Measurements from ENCODE around the gene SLC41A2.

Gene SLC41A2, protein sequence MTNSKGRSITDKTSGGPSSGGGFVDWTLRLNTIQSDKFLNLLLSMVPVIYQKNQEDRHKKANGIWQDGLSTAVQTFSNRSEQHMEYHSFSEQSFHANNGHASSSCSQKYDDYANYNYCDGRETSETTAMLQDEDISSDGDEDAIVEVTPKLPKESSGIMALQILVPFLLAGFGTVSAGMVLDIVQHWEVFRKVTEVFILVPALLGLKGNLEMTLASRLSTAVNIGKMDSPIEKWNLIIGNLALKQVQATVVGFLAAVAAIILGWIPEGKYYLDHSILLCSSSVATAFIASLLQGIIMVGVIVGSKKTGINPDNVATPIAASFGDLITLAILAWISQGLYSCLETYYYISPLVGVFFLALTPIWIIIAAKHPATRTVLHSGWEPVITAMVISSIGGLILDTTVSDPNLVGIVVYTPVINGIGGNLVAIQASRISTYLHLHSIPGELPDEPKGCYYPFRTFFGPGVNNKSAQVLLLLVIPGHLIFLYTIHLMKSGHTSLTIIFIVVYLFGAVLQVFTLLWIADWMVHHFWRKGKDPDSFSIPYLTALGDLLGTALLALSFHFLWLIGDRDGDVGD

DNA sequence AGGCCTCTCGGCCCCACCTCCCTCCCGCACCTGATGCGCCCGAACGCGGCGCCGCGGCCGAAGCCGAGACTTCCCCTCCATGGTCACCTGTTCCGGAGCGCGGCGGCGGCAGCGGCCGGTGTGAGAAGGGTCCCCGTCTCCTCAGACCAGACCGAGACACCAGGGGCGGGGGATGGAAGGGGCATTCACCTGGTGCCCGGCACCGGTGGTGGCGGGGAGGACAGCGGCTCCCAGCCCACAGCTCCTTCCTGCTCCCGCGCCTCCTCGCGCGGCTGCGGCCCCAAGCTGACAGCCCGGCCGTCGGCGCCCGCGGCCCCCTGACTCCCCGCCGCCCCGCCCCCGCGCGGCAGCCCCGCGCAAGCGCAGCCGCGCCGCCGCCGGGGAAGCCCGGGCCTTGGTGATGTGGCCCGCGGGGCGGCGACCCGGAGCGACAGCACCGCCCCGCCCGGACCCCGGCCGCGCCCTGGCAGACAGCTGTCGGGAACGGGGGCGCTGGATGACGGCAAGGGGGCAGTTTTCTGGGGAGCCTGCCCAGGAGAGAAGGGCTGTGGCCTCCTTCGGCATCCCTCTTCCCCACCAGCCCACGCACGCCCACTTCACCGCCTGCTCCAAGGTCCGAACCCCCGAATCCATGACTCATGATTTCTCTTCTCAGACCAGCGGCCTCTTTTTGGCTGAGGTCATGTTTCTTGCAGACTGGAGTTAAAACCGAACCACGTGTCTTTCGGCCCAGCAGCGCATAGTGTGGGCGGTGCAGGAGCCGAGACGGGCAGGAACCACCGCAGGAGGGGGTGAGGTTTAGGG, at the start of gene SLC41A2:
TSS of gene SLC41A2 (minus strand) at position 290 of the 804 bp plus-strand sequence. CDS start 29,763 bp downstream, outside the sequence.
- Histone ChIP-seq H3K27ac (ENCODE audit: low read length) (no peak within 1 kb of the TSS), H3K9me3 (ENCODE audit: control insufficient read depth, insufficient read depth, low read length) (no peaks in the 10 kb centered on the region), H3K27me3 (ENCODE audit: control insufficient read depth, insufficient read depth, low read length) (peaks cover 2% of the 10 kb centered on the region; the same call in 1 of the 2 replicates), H3K4me3 (ENCODE audit: low read length) (peak within 1 kb of the TSS; percentile 57; the same call in 1 of the 2 replicates), H3K4me1 (ENCODE audit: control insufficient read depth, insufficient read depth, low read length) (no peaks in the 10 kb centered on the region), H3K36me3 (ENCODE audit: control insufficient read depth, insufficient read depth, low read length) (no peaks in the 10 kb centered on the region)
- peak; percentile 31 for DNase-seq (ENCODE audit: low read depth, low spot score)
- WGBS (ENCODE audit: insufficient coverage, insufficient read length), result no CpG with 5 or more reads among the region's 83 CpGs

DNA sequence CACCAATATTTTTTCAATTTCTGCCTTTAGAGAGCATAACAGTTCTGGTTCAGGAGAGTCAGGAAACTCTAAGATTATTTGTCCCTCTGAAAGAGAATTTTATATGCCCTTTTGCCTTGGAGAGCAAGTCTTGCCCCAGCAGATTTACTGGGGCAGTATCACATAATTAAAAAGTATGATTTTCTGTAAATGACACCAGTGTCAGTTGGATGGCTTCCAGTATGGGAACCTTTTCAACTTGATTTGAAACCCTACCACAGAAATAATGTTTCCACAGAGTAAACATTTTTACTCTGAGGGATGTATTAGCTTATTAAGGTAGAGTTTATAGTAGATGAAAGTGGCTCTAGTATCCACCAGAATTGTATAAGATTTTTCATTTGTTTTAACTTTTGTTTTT, 43.4 kb upstream of the SLC41A2 start:
- Histone ChIP-seq H3K36me3 (ENCODE audit: control insufficient read depth, insufficient read depth, low read length) (peaks cover 16% of the 10 kb centered on the region), H3K27me3 (ENCODE audit: control insufficient read depth, insufficient read depth, low read length) (no peaks in the 10 kb centered on the region), H3K27ac (ENCODE audit: low read length) (no peak overlapping the region), H3K4me3 (ENCODE audit: low read length) (no peak overlapping the region), H3K9me3 (ENCODE audit: control insufficient read depth, insufficient read depth, low read length) (no peaks in the 10 kb centered on the region), H3K4me1 (ENCODE audit: control insufficient read depth, insufficient read depth, low read length) (no peaks in the 10 kb centered on the region)
- DNase-seq (ENCODE audit: low read depth, low spot score), result no peak

DNA sequence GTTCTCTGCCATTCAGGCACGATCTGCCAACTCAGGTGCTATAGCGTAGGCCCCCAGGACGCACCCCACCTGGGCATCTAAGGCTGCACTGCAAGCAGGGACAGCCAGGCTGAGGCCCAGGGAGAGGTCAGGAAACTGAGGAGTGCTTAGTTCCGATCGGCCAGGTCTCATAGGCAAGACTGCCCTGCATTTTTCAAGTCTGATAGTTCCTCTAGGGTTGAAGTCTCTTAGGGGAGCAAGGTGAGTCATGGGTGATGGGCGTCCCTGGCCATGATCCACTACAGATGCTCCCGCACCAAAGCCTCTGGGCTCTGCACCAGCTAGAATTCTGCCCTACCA, 41.2 kb upstream of the SLC41A2 start:
- Histone ChIP-seq H3K4me1 (ENCODE audit: control insufficient read depth, insufficient read depth, low read length) (no peaks in the 10 kb centered on the region), H3K36me3 (ENCODE audit: control insufficient read depth, insufficient read depth, low read length) (peaks cover 22% of the 10 kb centered on the region), H3K27ac (ENCODE audit: low read length) (no peak overlapping the region), H3K4me3 (ENCODE audit: low read length) (no peak overlapping the region), H3K27me3 (ENCODE audit: control insufficient read depth, insufficient read depth, low read length) (no peaks in the 10 kb centered on the region), H3K9me3 (ENCODE audit: control insufficient read depth, insufficient read depth, low read length) (no peaks in the 10 kb centered on the region)
- WGBS (ENCODE audit: insufficient coverage, insufficient read length), result no CpG with 5 or more reads among the region's 7 CpGs
- no peak for DNase-seq (ENCODE audit: low read depth, low spot score)

DNA sequence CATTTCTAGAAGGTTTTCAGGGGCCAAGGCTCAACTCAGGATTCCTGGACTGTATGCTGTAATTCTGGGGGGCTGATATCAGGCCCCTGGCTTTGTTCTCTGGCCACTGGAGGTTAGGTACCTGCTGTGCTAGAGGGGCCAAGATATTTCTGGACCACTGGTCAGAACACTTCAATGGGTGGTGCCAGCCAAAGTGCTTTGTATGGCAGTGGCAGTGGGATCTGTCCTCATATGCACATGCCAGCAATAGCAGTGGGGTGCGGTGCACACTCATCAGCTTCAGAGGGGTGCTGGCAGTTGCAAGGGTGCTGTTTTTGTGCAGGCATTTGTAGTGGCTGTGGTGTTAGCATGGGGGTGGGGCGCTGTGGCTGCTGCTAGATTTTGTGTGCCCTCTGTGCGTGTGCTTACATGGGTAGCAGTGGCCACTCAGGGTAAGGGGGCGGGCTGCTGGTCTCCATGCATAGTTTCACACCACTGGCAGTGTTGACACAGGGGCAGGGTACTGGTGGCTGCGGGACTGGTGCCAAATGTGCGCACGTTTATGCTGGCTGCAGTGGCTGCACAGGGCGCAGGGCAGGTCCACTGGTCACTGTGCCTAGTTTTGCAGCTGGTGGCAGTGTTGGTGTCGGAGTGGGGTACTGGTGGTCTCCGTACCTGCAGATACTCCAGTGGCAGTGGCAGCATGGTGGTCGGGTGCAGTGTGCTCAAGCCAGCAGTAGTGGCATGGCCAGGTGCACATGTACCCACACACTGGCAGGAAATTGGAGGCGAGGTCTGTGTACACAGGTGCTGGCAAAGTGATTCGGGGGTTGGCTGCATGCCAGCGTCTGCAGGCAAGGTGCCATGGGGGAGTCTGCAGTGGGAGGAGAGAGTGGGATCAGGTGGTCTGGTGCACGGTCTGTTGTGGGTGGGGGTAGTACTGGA, 40.6 kb upstream of the SLC41A2 start:
- H3K27me3 ChIP-seq (ENCODE audit: control insufficient read depth, insufficient read depth, low read length), result no peaks in the 10 kb centered on the region
- H3K4me1 ChIP-seq (ENCODE audit: control insufficient read depth, insufficient read depth, low read length), result no peaks in the 10 kb centered on the region
- no peak for DNase-seq (ENCODE audit: low read depth, low spot score)
- no CpG with 5 or more reads among the region's 15 CpGs for WGBS (ENCODE audit: insufficient coverage, insufficient read length)
- H3K4me3 ChIP-seq (ENCODE audit: low read length), result no peak overlapping the region
- peaks cover 23% of the 10 kb centered on the region for H3K36me3 ChIP-seq (ENCODE audit: control insufficient read depth, insufficient read depth, low read length)
- no peaks in the 10 kb centered on the region for H3K9me3 ChIP-seq (ENCODE audit: control insufficient read depth, insufficient read depth, low read length)
- no peak overlapping the region for H3K27ac ChIP-seq (ENCODE audit: low read length)

DNA sequence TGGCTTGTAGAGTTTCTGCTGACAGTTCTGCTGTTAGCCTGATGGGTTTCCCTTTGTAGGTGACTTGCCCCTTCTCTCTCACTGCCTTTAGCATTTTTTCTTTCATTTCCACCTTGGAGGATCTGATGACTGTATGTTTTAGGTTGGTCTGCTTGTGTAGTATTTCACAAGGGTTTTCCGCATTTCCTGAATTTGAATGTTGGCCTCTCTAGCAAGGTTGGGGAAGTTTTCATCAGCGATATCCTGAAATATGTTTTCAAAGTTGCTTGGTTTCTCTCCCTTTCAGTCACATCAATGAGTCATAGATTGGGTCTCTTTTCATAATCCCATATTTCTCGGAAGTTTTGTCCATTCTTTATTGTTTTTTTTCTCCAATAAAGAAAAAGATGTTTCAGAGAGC, 39.5 kb upstream of the SLC41A2 start:
- peaks cover 26% of the 10 kb centered on the region for H3K36me3 ChIP-seq (ENCODE audit: control insufficient read depth, insufficient read depth, low read length)
- no peaks in the 10 kb centered on the region for H3K27me3 ChIP-seq (ENCODE audit: control insufficient read depth, insufficient read depth, low read length)
- no peaks in the 10 kb centered on the region for H3K4me1 ChIP-seq (ENCODE audit: control insufficient read depth, insufficient read depth, low read length)
- no peak overlapping the region for H3K4me3 ChIP-seq (ENCODE audit: low read length)
- no CpG with 5 or more reads among the region's 3 CpGs for WGBS (ENCODE audit: insufficient coverage, insufficient read length)
- no peaks in the 10 kb centered on the region for H3K9me3 ChIP-seq (ENCODE audit: control insufficient read depth, insufficient read depth, low read length)
- no peak overlapping the region for H3K27ac ChIP-seq (ENCODE audit: low read length)
- no peak for DNase-seq (ENCODE audit: low read depth, low spot score)

DNA sequence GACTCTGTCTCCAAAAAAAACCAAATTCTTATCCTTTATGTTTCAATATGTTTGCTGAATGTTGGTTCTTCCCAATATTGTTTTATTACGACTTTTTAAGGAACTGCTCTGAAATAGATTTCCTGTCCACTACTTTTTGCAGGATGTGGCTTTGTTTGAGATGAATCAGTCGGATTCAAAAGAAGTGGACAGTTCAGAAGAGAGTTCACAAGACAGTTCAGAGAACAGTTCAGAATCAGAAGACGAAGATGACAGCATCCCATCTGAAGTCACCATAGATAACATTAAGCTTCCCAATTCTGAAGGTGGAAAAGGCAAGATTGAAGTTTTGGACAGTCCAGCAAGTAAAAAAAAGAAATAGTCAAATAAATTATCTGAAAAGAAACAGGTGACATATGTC, 36.2 kb upstream of the SLC41A2 start:
- H3K4me3 ChIP-seq (ENCODE audit: low read length), result no peak overlapping the region
- H3K27me3 ChIP-seq (ENCODE audit: control insufficient read depth, insufficient read depth, low read length), result no peaks in the 10 kb centered on the region
- no peaks in the 10 kb centered on the region for H3K9me3 ChIP-seq (ENCODE audit: control insufficient read depth, insufficient read depth, low read length)
- no peaks in the 10 kb centered on the region for H3K4me1 ChIP-seq (ENCODE audit: control insufficient read depth, insufficient read depth, low read length)
- no peak overlapping the region for H3K27ac ChIP-seq (ENCODE audit: low read length)
- no CpG with 5 or more reads among the region's 3 CpGs for WGBS (ENCODE audit: insufficient coverage, insufficient read length)
- no peak for DNase-seq (ENCODE audit: low read depth, low spot score)
- peaks cover 26% of the 10 kb centered on the region for H3K36me3 ChIP-seq (ENCODE audit: control insufficient read depth, insufficient read depth, low read length)

DNA sequence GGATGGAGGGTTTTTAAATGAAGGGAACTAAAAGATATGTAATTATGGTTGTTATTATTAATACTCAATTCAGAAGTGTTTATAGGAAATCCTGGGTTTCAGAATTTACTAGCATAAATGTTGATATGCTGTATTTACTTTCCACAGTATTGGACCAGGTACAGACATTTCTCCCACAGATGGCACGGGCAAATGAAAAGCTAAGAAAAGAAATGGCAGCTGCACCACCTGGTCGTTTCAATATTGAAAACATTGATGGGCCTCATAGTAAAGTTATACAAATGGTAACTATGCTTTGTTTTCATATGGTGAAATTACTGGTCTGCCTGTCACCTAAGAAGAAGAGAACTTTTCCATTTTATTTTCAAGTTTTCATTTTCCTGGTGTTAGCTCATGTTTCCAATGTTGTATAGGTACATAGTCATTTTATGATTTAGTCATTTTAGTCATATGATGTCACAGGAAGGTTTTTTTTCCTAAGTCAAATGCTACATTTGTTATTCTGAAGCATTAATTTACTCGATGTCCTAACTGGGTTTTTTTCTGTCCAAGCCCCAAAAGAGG, 33.6 kb upstream of the SLC41A2 start:
- H3K27ac ChIP-seq (ENCODE audit: low read length), result no peak overlapping the region

DNA sequence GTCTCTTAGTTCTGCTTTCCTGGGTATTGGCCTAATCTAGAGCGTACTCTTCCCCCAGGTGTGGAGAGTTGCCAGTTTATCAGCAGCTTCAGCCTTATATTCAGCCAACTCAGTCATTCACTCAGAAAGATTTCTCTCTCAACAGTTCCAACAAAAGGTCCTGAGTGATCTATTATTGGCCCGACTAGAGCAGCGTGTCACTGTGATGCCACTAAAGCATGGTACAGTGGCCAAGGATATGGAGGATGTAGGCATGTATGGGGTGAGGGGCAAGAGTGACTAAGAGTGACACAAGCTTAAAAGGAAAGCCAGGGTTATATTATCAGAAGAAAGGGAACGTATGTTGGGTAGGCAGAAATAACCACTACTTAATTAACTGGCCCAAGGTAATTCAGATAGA, 32.9 kb upstream of the SLC41A2 start:
- WGBS (ENCODE audit: insufficient coverage, insufficient read length), result no CpG with 5 or more reads among the region's 4 CpGs
- Histone ChIP-seq H3K9me3 (ENCODE audit: control insufficient read depth, insufficient read depth, low read length) (no peaks in the 10 kb centered on the region), H3K27me3 (ENCODE audit: control insufficient read depth, insufficient read depth, low read length) (no peaks in the 10 kb centered on the region), H3K4me1 (ENCODE audit: control insufficient read depth, insufficient read depth, low read length) (no peaks in the 10 kb centered on the region; the same call in 1 of the 2 replicates), H3K36me3 (ENCODE audit: control insufficient read depth, insufficient read depth, low read length) (peaks cover 16% of the 10 kb centered on the region; the same call in 1 of the 2 replicates), H3K4me3 (ENCODE audit: low read length) (no peak overlapping the region), H3K27ac (ENCODE audit: low read length) (no peak overlapping the region)
- no peak for DNase-seq (ENCODE audit: low read depth, low spot score)

More for the DNA sequence above, 33.6 kb upstream of the SLC41A2 start:
- Histone ChIP-seq H3K9me3 (ENCODE audit: control insufficient read depth, insufficient read depth, low read length) (no peaks in the 10 kb centered on the region), H3K36me3 (ENCODE audit: control insufficient read depth, insufficient read depth, low read length) (peaks cover 16% of the 10 kb centered on the region; the same call in 1 of the 2 replicates), H3K4me1 (ENCODE audit: control insufficient read depth, insufficient read depth, low read length) (no peaks in the 10 kb centered on the region; the same call in 1 of the 2 replicates), H3K27me3 (ENCODE audit: control insufficient read depth, insufficient read depth, low read length) (no peaks in the 10 kb centered on the region), H3K4me3 (ENCODE audit: low read length) (no peak overlapping the region)
- WGBS (ENCODE audit: insufficient coverage, insufficient read length), result no CpG with 5 or more reads among the region's 3 CpGs
- DNase-seq (ENCODE audit: low read depth, low spot score), result no peak

DNA sequence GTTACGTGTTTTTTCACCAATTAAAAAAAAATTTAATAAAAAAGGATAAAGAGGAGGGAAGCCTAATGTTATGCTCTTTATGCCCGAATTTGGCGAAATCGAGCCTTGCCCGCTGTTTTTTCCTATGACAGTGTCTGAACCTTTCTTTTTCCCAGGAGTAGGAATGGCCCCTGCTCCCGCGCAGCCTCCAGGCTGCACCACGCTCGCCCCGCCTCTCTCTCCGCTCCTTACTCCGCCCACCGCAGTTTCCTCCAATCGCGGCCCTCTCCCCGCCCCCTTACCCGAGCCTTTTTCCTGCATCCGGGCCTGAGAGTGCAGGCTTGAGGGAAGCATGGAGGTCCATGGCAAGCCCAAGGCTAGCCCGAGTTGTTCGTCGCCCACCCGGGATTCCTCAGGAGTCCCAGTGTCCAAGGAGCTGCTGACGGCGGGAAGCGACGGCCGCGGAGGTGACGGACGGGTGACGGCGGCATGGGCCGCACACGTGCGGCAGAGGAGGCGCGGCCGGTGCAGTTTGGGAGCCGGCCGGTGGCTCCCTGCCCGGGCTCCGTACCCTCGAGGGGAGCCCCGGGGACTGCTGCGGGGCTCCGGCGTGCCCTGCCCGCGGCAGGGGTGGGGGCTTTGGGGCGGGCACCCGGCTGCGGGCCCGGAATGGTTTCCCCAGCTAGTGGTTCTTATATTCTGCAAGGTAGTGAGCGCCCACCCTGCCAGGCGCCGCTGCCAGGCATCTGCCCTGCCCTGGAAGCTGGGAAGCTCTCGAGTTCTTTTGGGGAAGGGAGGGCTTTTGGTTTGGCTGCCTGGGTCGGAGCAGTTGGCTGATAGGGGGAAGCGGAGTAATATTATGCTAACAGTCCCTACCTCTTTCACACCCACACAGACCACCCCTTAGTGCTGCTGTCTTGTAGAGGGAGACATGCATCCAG, 28.2 kb upstream of the SLC41A2 start, which contains the start of gene NOPCHAP1:
TSS of gene NOPCHAP1 (plus strand) at position 295 of the 920 bp plus-strand sequence. CDS start at position 332, 37 bp downstream.
- no peaks in the 10 kb centered on the region; the same call in 1 of the 2 replicates for H3K4me1 ChIP-seq (ENCODE audit: control insufficient read depth, insufficient read depth, low read length)
- no peaks in the 10 kb centered on the region for H3K27me3 ChIP-seq (ENCODE audit: control insufficient read depth, insufficient read depth, low read length)
- peak within 1 kb of the TSS; percentile 97 for H3K4me3 ChIP-seq (ENCODE audit: low read length)
- no peak within 1 kb of the TSS for H3K27ac ChIP-seq (ENCODE audit: low read length)
- DNase-seq (ENCODE audit: low read depth, low spot score), result peak; percentile 76
- H3K36me3 ChIP-seq (ENCODE audit: control insufficient read depth, insufficient read depth, low read length), result no peaks in the 10 kb centered on the region; the same call in 1 of the 2 replicates
- no CpG with 5 or more reads among the region's 59 CpGs for WGBS (ENCODE audit: insufficient coverage, insufficient read length)
- no peaks in the 10 kb centered on the region for H3K9me3 ChIP-seq (ENCODE audit: control insufficient read depth, insufficient read depth, low read length)

Measured in iPS DF 6.9 (cell line).